LNCaP clone FGC (cell line): Measurements from ENCODE around the gene GRB7.

Experiments used
- DNase-seq: peaks from one replicate; pipeline ENCODE4 v3.0.0-alpha.2; 2011; ENCODE audit warnings: low read depth
- H3K4me3 ChIP-seq: 2 replicates; pipeline ENCODE4 v1.5.1; 2011; ENCODE audit warnings: mild to moderate bottlenecking, low read depth, low read length, control low read depth
- CTCF ChIP-seq: IDR thresholded peaks from 2 replicates; pipeline ENCODE4 v1.5.1; 2012; ENCODE audit warnings: mild to moderate bottlenecking; ENCODE audit not compliant: control insufficient read depth, insufficient read depth; ENCODE audit errors: extremely low read depth

The GRB7 gene

DNA sequence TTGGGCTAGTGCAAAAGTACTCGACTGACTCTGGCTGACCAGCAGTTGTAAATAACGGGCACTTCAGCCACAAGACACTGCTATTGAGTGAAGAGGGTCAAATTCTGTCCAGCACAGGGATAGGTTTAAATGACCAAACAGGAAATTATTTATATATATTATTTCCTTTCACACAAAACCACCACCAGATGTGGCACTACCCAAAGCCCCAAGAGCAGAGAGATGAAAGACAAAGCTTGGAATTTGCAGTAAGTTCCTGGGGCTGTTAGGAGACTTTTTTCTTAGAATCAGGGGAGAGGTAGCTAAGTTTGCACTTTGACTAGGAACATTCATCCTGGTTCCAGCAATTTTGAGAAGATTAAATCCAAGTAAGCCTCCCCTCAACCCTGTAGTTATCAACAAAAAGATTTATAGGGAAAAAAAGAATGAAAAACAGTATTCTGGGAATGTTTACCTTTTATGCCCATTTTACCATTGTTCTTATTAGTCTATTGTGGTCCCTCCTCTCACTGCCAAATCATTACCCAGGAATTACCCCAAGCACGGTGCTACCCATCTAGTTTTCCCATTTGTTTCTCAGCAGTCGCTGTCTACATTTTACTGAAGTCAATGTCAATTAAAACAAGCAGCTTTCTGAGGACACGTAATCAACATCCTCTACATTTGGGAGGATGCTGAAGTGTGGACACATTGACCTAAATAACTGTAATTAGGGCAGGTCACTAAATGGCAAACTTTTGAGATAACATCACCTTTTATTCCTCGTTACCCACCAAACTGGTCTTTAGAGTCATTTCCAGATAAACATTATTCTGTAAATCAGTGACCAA is 43.5 kb downstream of the GRB7 start:
- no peak for TF ChIP-seq CTCF
- no peak for DNase-seq

GRCh38 chr17:39781861-39782213 is 44.1 kb downstream of the GRB7 start:
- DNase-seq, result no peak
- no peak for TF ChIP-seq CTCF
- H3K4me3 ChIP-seq, result no peak overlapping the region

More for the DNA sequence above, 43.5 kb downstream of the GRB7 start:
- no peak overlapping the region for H3K4me3 ChIP-seq

DNA sequence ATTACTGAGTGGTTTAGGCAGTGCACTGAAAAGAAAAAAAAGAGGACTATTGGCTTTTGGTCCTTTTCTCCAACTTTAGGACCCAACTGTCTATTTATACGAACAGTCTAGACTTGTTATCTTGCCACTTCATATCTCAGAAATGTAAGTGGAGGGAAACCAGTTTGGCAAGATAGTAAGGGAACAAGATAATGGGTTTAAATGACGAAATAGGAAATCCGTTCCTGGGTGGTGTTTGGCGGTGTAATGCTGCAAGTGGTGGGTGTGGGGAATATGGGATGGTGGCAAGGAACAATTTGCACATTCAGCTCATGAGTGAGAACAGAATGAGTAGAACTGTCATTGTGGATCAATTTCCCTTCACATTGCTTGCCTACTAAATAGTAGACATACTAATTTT is 44.7 kb downstream of the GRB7 start:
- DNase-seq, result no peak
- TF ChIP-seq CTCF, result no peak
- H3K4me3 ChIP-seq, result no peak overlapping the region

- no peak for TF ChIP-seq CTCF
- no peak for DNase-seq
- H3K4me3 ChIP-seq, result no peak overlapping the region
Measured at GRCh38 chr17:39782980-39783379, 45.2 kb downstream of the GRB7 start.

DNA sequence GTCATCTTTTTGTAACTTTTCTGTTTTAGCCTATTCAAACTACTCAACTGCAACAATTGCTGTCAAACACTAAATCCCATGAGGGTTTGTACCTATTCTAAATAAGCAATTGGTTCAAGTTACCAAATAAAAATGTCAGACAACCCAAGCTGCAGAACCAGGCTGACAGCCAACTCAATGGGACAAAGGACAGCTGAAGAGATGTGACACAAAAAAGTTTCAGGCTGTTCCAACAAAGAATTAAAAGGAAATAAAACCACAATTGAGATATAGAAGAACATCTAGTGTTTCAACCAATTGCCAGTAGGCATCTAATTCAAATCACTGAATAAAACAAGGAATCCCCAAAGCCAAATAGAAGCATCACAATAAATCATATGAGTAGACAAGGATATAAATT is 49.3 kb downstream of the GRB7 start:
- no peak for TF ChIP-seq CTCF
- DNase-seq, result no peak
- no peak overlapping the region for H3K4me3 ChIP-seq

DNA sequence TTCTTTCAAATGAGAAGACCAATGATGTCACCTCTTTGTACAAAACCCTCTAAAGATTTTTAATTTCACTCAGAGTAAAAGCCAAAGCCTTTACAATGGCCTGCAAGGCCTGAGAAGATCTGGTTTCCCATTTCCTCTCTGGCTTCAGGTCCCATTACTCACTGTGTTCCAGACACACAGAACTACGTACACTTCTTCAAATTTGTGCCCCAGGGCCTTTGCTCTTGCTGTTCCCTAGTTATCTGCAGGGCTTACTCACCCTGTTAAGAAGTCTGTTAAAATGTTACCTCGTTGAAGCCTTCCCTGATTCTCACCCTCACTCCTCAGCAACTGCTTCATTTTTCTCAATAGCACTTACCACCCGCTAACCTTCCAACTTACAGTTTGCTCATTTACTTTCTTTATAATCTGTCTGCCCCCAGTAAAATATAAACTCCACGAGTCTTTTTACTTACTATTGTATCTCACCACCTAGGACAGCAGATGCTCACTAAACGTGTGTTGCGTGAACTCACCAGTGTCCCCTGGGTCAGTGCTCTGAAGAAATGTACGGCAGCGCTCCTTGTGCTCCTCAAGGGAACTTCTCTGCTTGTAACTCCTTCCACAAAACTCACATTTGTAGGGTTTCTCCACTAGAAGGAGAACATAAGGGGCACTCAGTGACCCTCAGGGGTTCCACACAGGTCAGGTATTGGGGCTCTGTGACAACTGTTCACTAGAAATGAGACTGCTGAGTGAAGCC is 50.2 kb downstream of the GRB7 start:
- no peak overlapping the region for H3K4me3 ChIP-seq
- no peak for DNase-seq
- TF ChIP-seq CTCF, result no peak
